GM18861 (cell line): ENCODE measurements around the gene MYMK.

ENCODE experiments used
- ATAC-seq: cut with Tn5 transposase; IDR thresholded peaks from one replicate; pipeline ENCODE4 v1.9.1; 2021; ENCODE audit not compliant: unreplicated experiment

The MYMK gene

GRCh38 chr9:133488686-133489252 lies 36.0 kb downstream of the MYMK start:
- no peak for ATAC-seq

GRCh38 chr9:133487331-133487725 lies 37.4 kb downstream of the MYMK start:
- ATAC-seq = no peak

GRCh38 chr9:133485531-133486260 lies 39.1 kb downstream of the MYMK start:
- ATAC-seq = no peak

GRCh38 chr9:133484671-133485437 lies 39.9 kb downstream of the MYMK start:
- ATAC-seq = no peak

- ATAC-seq = no peak
Observed at GRCh38 chr9:133483611-133484010, 41.1 kb downstream of the MYMK start.

- ATAC-seq = peak; percentile 80
Observed at GRCh38 chr9:133478851-133479711, 45.7 kb downstream of the MYMK start, which contains the start of gene SLC2A6. SLC2A6 (minus strand) TSS chr9:133479099; CDS start chr9:133479059, 40 bp downstream.

GRCh38 chr9:133477992-133478850 lies 46.5 kb downstream of the MYMK start:
- peak; percentile 32 for ATAC-seq

GRCh38 chr9:133477461-133477860 lies 47.3 kb downstream of the MYMK start:
- ATAC-seq = no peak

GRCh38 chr9:133476941-133477340 lies 47.8 kb downstream of the MYMK start:
- ATAC-seq = no peak

GRCh38 chr9:133476036-133476931 lies 48.5 kb downstream of the MYMK start:
- ATAC-seq = no peak

- ATAC-seq = no peak
Observed at GRCh38 chr9:133475292-133476012, 49.3 kb downstream of the MYMK start.

- no peak for ATAC-seq
Observed at GRCh38 chr9:133474853-133475252, 49.9 kb downstream of the MYMK start.

- ATAC-seq = no peak
Observed at GRCh38 chr9:133474215-133474614, 50.5 kb downstream of the MYMK start.

GRCh38 chr9:133473743-133474142 lies 51.0 kb downstream of the MYMK start:
- no peak for ATAC-seq

GRCh38 chr9:133472753-133473378 lies 51.9 kb downstream of the MYMK start:
- no peak for ATAC-seq

- ATAC-seq = no peak
Observed at GRCh38 chr9:133472277-133472645, 52.5 kb downstream of the MYMK start.

- ATAC-seq = no peak
Observed at GRCh38 chr9:133471551-133472276, 53.0 kb downstream of the MYMK start.
